Endothelial cell (in vitro differentiated cells): ENCODE data around the gene SEC11A. TPM values are rescaled to one million over a fixed set of nuclear protein-coding genes. Genes with fewer than 3 reads are reported as not detected.

Experiments
- DNase-seq: peaks from one replicate; pipeline ENCODE4 v3.0.0; 2021; ENCODE audit warnings: low spot score
- H3K27ac Mint-ChIP-seq: one replicate; pipeline ENCODE4 v1.8.0; 2021; ENCODE audit warnings: mixed read lengths, inconsistent platforms; ENCODE audit not compliant: unreplicated experiment
- H3K27me3 Mint-ChIP-seq: one replicate; pipeline ENCODE4 v1.8.0; 2021; ENCODE audit warnings: mild to moderate bottlenecking, moderate library complexity, mixed read lengths, inconsistent platforms; ENCODE audit not compliant: unreplicated experiment
- H3K36me3 Mint-ChIP-seq: one replicate; pipeline ENCODE4 v1.8.0; 2021; ENCODE audit warnings: mild to moderate bottlenecking, low read depth, mixed read lengths, inconsistent platforms; ENCODE audit not compliant: unreplicated experiment
- H3K4me1 Mint-ChIP-seq: one replicate; pipeline ENCODE4 v1.8.0; 2021; ENCODE audit warnings: mild to moderate bottlenecking, mixed read lengths, inconsistent platforms; ENCODE audit not compliant: unreplicated experiment
- H3K4me3 Mint-ChIP-seq: one replicate; pipeline ENCODE4 v1.8.0; 2021; ENCODE audit warnings: mild to moderate bottlenecking, mixed read lengths, inconsistent platforms; ENCODE audit not compliant: unreplicated experiment
- H3K9me3 Mint-ChIP-seq: one replicate; pipeline ENCODE4 v1.8.0; 2021; ENCODE audit warnings: mixed read lengths, inconsistent platforms; ENCODE audit not compliant: unreplicated experiment
- total RNA-seq: library from RNA; stranded (reverse); fragmentation: NEBNext Ultra II Directional; extraction: Animal tissue kit (Norgen Biotek cat#: 25700); gene quantifications from one replicate; pipeline ENCODE4 v1.2.1, GENCODE V29; 2021; ENCODE audit not compliant: unreplicated experiment
- TF ChIP-seq, protein P1 (sequence below): fragments of 200-600 bp; sonication (generic); IDR thresholded peaks from one replicate; pipeline ENCODE4 v1.5.0; 2021; ENCODE audit warnings: antibody characterized with exemption; ENCODE audit not compliant: unreplicated experiment

The SEC11A gene
- total RNA-seq, 1 donor from 2014 or later: 204 TPM

DNA sequence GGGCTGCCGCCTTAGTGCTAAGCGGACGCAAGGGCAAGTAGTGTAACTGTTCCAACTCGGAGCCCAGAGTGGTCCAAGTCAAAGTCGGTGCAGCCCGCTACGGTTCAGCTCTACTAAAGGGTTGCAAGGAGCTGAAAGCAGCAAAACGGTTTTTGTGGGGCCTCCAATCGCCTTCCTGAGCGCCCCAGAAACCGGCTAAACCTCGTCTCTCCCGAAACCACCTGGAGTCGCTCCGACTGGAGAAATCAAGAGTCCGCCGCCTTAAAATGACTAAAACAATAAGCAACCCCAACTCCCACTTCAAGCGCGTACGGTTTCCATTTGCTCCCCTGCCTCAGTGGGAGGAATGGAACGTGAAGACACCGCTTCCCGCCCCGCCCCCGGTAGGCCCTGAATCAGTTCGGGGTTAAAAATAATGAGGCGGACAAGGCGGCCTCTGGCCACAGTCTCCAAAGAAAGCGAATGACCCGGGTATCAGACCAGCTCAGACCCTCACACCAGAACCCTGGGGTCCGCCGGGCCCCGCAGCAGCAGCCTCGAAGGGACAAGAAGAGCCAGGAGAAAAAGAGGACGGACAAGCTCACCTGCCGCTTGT is 401 bp downstream of the SEC11A start:
- peaks cover 3% of the 10 kb centered on the region for H3K27me3 Mint-ChIP-seq
- H3K9me3 Mint-ChIP-seq: no peaks in the 10 kb centered on the region
- peak overlapping the region; percentile 99 for H3K4me3 Mint-ChIP-seq
- TF ChIP-seq, protein P1, sequence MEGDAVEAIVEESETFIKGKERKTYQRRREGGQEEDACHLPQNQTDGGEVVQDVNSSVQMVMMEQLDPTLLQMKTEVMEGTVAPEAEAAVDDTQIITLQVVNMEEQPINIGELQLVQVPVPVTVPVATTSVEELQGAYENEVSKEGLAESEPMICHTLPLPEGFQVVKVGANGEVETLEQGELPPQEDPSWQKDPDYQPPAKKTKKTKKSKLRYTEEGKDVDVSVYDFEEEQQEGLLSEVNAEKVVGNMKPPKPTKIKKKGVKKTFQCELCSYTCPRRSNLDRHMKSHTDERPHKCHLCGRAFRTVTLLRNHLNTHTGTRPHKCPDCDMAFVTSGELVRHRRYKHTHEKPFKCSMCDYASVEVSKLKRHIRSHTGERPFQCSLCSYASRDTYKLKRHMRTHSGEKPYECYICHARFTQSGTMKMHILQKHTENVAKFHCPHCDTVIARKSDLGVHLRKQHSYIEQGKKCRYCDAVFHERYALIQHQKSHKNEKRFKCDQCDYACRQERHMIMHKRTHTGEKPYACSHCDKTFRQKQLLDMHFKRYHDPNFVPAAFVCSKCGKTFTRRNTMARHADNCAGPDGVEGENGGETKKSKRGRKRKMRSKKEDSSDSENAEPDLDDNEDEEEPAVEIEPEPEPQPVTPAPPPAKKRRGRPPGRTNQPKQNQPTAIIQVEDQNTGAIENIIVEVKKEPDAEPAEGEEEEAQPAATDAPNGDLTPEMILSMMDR: no peak
- DNase-seq: no peak
- H3K36me3 Mint-ChIP-seq: peaks cover 4% of the 10 kb centered on the region
- H3K27ac Mint-ChIP-seq: peak overlapping the region; percentile 67
- peaks cover 18% of the 10 kb centered on the region for H3K4me1 Mint-ChIP-seq

DNA sequence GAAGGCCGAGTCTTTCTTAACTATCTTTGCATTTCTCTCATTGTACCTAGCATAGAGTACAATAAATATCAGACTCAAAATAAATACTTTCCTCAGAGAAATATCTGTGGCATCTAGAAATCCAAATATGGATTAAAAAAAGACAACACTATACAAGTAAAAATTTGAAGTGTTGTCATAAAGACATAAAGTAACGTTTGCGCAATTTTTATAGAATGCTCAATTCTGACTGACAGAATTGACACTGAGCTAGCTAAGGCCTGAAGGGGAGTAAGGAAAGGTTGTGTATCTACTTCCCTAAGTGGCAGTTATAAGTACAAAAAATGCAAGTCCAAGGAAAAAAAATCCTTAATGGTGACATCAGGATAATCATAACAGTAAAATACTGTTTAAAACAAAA is 1.1 kb downstream of the SEC11A start:
- no peaks in the 10 kb centered on the region for H3K9me3 Mint-ChIP-seq
- DNase-seq: no peak
- TF ChIP-seq, protein P1: no peak
- peaks cover 18% of the 10 kb centered on the region for H3K4me1 Mint-ChIP-seq
- peak overlapping the region; percentile 99 for H3K4me3 Mint-ChIP-seq
- peaks cover 4% of the 10 kb centered on the region for H3K36me3 Mint-ChIP-seq
- H3K27ac Mint-ChIP-seq: peak overlapping the region; percentile 67
- peaks cover 3% of the 10 kb centered on the region for H3K27me3 Mint-ChIP-seq

DNA sequence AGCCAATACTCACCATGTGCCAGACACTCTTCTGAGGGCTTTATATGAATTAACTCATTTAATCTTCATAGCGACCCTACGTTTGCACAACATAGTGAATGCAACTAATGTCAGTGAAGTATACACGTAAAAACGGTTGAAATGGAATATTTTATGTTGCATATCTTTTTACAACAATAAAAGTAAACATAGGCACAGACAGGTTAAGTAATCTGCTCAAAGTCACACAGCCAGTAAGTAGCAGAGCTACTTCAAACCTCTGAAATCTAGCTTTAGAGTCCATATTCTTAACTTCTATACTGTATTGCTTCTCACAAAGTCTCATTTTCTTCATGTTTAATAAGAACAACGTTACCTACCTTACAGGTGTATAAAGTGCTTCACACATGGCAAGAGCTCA is 1.6 kb downstream of the SEC11A start:
- peaks cover 3% of the 10 kb centered on the region for H3K27me3 Mint-ChIP-seq
- peak overlapping the region; percentile 99 for H3K4me3 Mint-ChIP-seq
- no peak for DNase-seq
- no peaks in the 10 kb centered on the region for H3K9me3 Mint-ChIP-seq
- no peak overlapping the region for H3K27ac Mint-ChIP-seq
- H3K4me1 Mint-ChIP-seq: peaks cover 18% of the 10 kb centered on the region
- H3K36me3 Mint-ChIP-seq: peaks cover 4% of the 10 kb centered on the region
- TF ChIP-seq, protein P1: no peak

DNA sequence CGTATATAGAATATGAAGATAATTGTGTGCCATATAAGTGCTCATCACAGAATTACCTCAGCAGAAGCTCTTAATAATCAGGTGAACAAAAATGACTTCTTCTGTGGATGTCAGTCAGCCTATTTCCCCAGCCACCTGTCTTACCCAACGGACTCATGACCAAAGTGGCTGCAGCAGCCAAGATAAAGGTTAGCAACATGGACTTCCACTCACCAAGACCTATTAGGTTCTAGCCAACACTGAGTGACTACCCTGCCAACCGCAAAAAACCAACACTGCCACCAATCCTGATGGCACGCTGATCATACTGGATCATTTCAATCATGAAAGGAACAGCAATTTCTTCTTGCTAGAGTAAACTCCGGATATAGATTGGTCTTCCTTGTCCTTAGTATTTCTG is 12.1 kb downstream of the SEC11A start:
- TF ChIP-seq, protein P1: no peak
- H3K9me3 Mint-ChIP-seq: no peaks in the 10 kb centered on the region
- DNase-seq: no peak
- no peak overlapping the region for H3K27ac Mint-ChIP-seq
- H3K27me3 Mint-ChIP-seq: no peaks in the 10 kb centered on the region
- H3K4me3 Mint-ChIP-seq: no peak overlapping the region
- no peaks in the 10 kb centered on the region for H3K4me1 Mint-ChIP-seq
- H3K36me3 Mint-ChIP-seq: no peaks in the 10 kb centered on the region

DNA sequence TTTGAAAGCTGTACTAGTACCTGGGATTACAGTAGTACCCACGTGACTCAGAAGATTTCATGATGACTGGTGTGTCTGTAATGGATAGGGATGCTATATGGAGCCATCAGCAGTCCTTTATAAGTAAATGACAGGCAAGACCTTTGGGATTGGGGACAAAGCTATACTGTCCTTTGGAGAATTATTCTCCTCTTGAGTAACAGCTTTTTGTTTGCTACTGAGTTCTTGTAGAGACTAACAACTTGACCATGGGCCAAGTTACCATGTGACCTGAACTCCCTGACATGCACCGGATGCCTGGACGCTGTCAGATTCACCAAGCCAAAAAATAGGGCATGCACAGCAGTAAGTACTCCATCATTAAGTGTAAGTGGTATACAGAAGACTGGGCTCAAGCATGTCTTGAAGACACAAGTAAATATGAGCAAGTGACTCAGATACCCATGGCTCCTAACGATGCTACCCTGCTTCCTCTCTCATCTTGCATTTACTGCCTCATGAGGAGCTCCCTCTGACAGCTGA is 12.9 kb downstream of the SEC11A start:
- H3K4me3 Mint-ChIP-seq: no peak overlapping the region
- H3K9me3 Mint-ChIP-seq: no peaks in the 10 kb centered on the region
- no peaks in the 10 kb centered on the region for H3K4me1 Mint-ChIP-seq
- no peaks in the 10 kb centered on the region for H3K36me3 Mint-ChIP-seq
- TF ChIP-seq, protein P1: no peak
- no peaks in the 10 kb centered on the region for H3K27me3 Mint-ChIP-seq
- H3K27ac Mint-ChIP-seq: no peak overlapping the region
- DNase-seq: no peak
